ENCODE results near the gene PXYLP1.

- no peak for TF ChIP-seq CTCF (conservative IDR thresholded peaks at IDR 0.05; ENCODE audit: low read depth, low read length)
- TF ChIP-seq EZH2 (IDR thresholded peaks at IDR 0.05; ENCODE audit: borderline replicate concordance, low read depth, low read length, poor library complexity, severe bottlenecking) = no peak
Measured at GRCh38 chr3:141218162-141218835, 13.3 kb upstream of the PXYLP1 start.

All from A673 (cell line).